ENCODE data around the gene RASSF3. TPM values are rescaled to one million over a fixed set of nuclear protein-coding genes. Genes with fewer than 3 reads are reported as not detected.
A peak's percentile ranks its signal among the peaks of the same experiment; 100 is the strongest.

Gene RASSF3
- total RNA-seq, 1 donor from 2014 or later: 29.5 TPM

GRCh38 chr12:64695550-64695949 is 85.3 kb downstream of the RASSF3 start:
- Histone ChIP-seq H3K4me3 (no peak overlapping the region), H3K4me1 (peaks cover 8% of the 10 kb centered on the region), H3K27me3 (no peaks in the 10 kb centered on the region), H3K9me3 (no peaks in the 10 kb centered on the region), H3K36me3 (no peaks in the 10 kb centered on the region), H3K27ac (no peak overlapping the region)
- intact Hi-C loops (cut with DNase I): no loop called here
- DNase-seq (ENCODE audit: extremely low spot score in 2 of 2): no peak
- TF ChIP-seq POLR2AphosphoS5 (IDR thresholded peaks at IDR 0.05; ENCODE audit: insufficient read depth in 1 of 2, low read depth in 1 of 2) (no peak), CTCF (IDR thresholded peaks at IDR 0.05) (no peak), POLR2A (IDR thresholded peaks at IDR 0.05) (no peak)

GRCh38 chr12:64696080-64696741 is 85.9 kb downstream of the RASSF3 start:
- Histone ChIP-seq H3K9me3 (no peaks in the 10 kb centered on the region), H3K4me3 (no peak overlapping the region), H3K36me3 (no peaks in the 10 kb centered on the region), H3K27ac (no peak overlapping the region), H3K27me3 (no peaks in the 10 kb centered on the region), H3K4me1 (peaks cover 8% of the 10 kb centered on the region)
- intact Hi-C loops (cut with DNase I): loop anchor here (2.0 kb wide), 1 partner anchor 147 kb away; no protein-coding TSS in a partner anchor
- TF ChIP-seq POLR2AphosphoS5 (IDR thresholded peaks at IDR 0.05; ENCODE audit: insufficient read depth in 1 of 2, low read depth in 1 of 2): no peak
- peak in 2 of 3 experiments; percentile 23 to 32 for TF ChIP-seq CTCF (IDR thresholded peaks at IDR 0.05)
- TF ChIP-seq POLR2A (IDR thresholded peaks at IDR 0.05): no peak
- DNase-seq (ENCODE audit: extremely low spot score in 2 of 2): no peak

- Histone ChIP-seq H3K27ac (no peak overlapping the region), H3K4me1 (no peaks in the 10 kb centered on the region)
- intact Hi-C loops (cut with DNase I): no loop called here
Observed at GRCh38 chr12:64699504-64700115, 89.3 kb downstream of the RASSF3 start.

GRCh38 chr12:64700532-64700931 is 90.2 kb downstream of the RASSF3 start:
- intact Hi-C loops (cut with DNase I): no loop called here
- no peaks in the 10 kb centered on the region for H3K27me3 ChIP-seq
- no peaks in the 10 kb centered on the region for H3K9me3 ChIP-seq
- no peaks in the 10 kb centered on the region for H3K4me1 ChIP-seq
- H3K36me3 ChIP-seq: no peaks in the 10 kb centered on the region
- no peak for DNase-seq (ENCODE audit: extremely low spot score in 2 of 2)
- no peak overlapping the region for H3K4me3 ChIP-seq
- H3K27ac ChIP-seq: no peak overlapping the region
- TF ChIP-seq CTCF (IDR thresholded peaks at IDR 0.05) (no peak), POLR2AphosphoS5 (IDR thresholded peaks at IDR 0.05; ENCODE audit: insufficient read depth in 1 of 2, low read depth in 1 of 2) (no peak), POLR2A (IDR thresholded peaks at IDR 0.05) (no peak)

More at GRCh38 chr12:64699504-64700115, 89.3 kb downstream of the RASSF3 start:
- Histone ChIP-seq H3K27me3 (no peaks in the 10 kb centered on the region), H3K4me3 (no peak overlapping the region), H3K36me3 (no peaks in the 10 kb centered on the region), H3K9me3 (no peaks in the 10 kb centered on the region)
- no peak for TF ChIP-seq POLR2AphosphoS5 (IDR thresholded peaks at IDR 0.05; ENCODE audit: insufficient read depth in 1 of 2, low read depth in 1 of 2)
- TF ChIP-seq CTCF (IDR thresholded peaks at IDR 0.05): no peak
- TF ChIP-seq POLR2A (IDR thresholded peaks at IDR 0.05): no peak
- no peak for DNase-seq (ENCODE audit: extremely low spot score in 2 of 2)

- Histone ChIP-seq H3K4me3 (no peak overlapping the region), H3K36me3 (no peaks in the 10 kb centered on the region), H3K27ac (no peak overlapping the region), H3K27me3 (no peaks in the 10 kb centered on the region), H3K9me3 (no peaks in the 10 kb centered on the region), H3K4me1 (peaks cover under 1% of the 10 kb centered on the region)
- intact Hi-C loops (cut with DNase I): no loop called here
- TF ChIP-seq POLR2AphosphoS5 (IDR thresholded peaks at IDR 0.05; ENCODE audit: insufficient read depth in 1 of 2, low read depth in 1 of 2) (no peak), POLR2A (IDR thresholded peaks at IDR 0.05) (no peak), CTCF (IDR thresholded peaks at IDR 0.05) (no peak)
- DNase-seq (ENCODE audit: extremely low spot score in 2 of 2): no peak
Observed at GRCh38 chr12:64701283-64701682, 91.0 kb downstream of the RASSF3 start.
